A673 (cell line): ENCODE results near the gene CACNA2D3.

ENCODE experiments used
- CTCF ChIP-seq: fragments of 300-800, 200-600 bp; sonication (generic); conservative IDR thresholded peaks from 2 replicates; pipeline ENCODE4 v1.5.1; 2017; ENCODE audit warnings: low read depth, mild to moderate bottlenecking, antibody characterized with exemption, low read length, moderate library complexity, mixed read lengths
- EZH2 ChIP-seq: fragments of 200-600 bp; sonication (generic); IDR thresholded peaks from 2 replicates; pipeline ENCODE4 v1.6.1; 2017; ENCODE audit warnings: borderline replicate concordance, low read depth, mild to moderate bottlenecking, mixed read lengths, antibody characterized with exemption, low read length; ENCODE audit not compliant: poor library complexity, severe bottlenecking

DNA sequence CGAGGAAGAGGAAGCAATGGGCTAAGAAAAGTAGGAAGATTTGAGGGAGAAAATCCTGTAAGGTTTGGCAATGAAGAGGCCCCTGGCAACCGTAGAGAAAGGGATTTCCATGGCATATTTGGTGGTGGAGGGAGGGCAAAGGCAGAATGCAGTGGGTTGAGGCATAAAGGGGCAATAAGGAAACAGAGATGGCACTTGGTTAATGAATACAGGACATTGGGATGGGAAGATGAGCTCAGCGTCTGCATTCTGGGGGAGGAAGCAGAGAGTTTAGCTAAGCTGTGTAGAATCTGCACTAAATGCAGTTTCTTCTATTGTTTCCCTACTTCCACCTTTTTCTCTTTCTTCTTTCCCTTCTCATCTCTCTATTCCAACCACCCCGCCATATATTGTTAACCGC is 721.9 kb downstream of the CACNA2D3 start:
- no peak for TF ChIP-seq CTCF
- TF ChIP-seq EZH2 = no peak
